HepG2 (cell line): ENCODE data around the gene DOHH. TPM values are rescaled to one million over a fixed set of nuclear protein-coding genes. Genes with fewer than 3 reads are reported as not detected.

Experiments
- ADNP ChIP-seq: sonication (generic); formaldehyde crosslinking; IDR thresholded peaks from 2 replicates; pipeline ENCODE4 v1.4.0; 2020; ENCODE audit warnings: missing genetic modification reagents
- BCL6 ChIP-seq: IDR thresholded peaks from 2 replicates; pipeline ENCODE4 v1.6.1; 2016; ENCODE audit warnings: missing genetic modification reagents, missing compliant biosample characterization
- DMTF1 ChIP-seq: sonication (generic); formaldehyde crosslinking; IDR thresholded peaks from 2 replicates; pipeline ENCODE4 v1.4.0; 2020; ENCODE audit warnings: mild to moderate bottlenecking, missing genetic modification reagents
- DPF2 ChIP-seq: sonication (generic); formaldehyde crosslinking; IDR thresholded peaks from 2 replicates; pipeline ENCODE4 v1.4.0; 2020; ENCODE audit warnings: mild to moderate bottlenecking, low read depth, missing genetic modification reagents, borderline replicate concordance
- GLI4 ChIP-seq: sonication (generic); formaldehyde crosslinking; IDR thresholded peaks from 2 replicates; pipeline ENCODE4 v1.5.1; 2020; ENCODE audit warnings: missing genetic modification reagents, mild to moderate bottlenecking, moderate library complexity, borderline replicate concordance
- GZF1 ChIP-seq: sonication (generic); formaldehyde crosslinking; IDR thresholded peaks from 2 replicates; pipeline ENCODE4 v1.5.1; 2020; ENCODE audit warnings: mild to moderate bottlenecking, missing genetic modification reagents
- KDM6A ChIP-seq: IDR thresholded peaks from 2 replicates; pipeline ENCODE4 v1.6.1; 2016; ENCODE audit warnings: low read depth
- LRRFIP1 ChIP-seq: sonication (generic); formaldehyde crosslinking; conservative IDR thresholded peaks from 2 replicates; pipeline ENCODE4 v1.4.0; 2020; ENCODE audit warnings: missing genetic modification reagents
- MEF2D ChIP-seq: sonication (generic); formaldehyde crosslinking; IDR thresholded peaks from 2 replicates; pipeline ENCODE4 v1.5.1; 2020; ENCODE audit warnings: mild to moderate bottlenecking, missing genetic modification reagents
- PATZ1 ChIP-seq: sonication (generic); formaldehyde crosslinking; IDR thresholded peaks from 2 replicates; pipeline ENCODE4 v1.4.0; 2020; ENCODE audit warnings: missing genetic modification reagents
- SNAPC4 ChIP-seq: sonication (generic); formaldehyde crosslinking; IDR thresholded peaks from 2 replicates; pipeline ENCODE4 v1.4.0; 2020; ENCODE audit warnings: mild to moderate bottlenecking, missing genetic modification reagents
- SP2 ChIP-seq: sonication (generic); formaldehyde crosslinking; IDR thresholded peaks from 2 replicates; pipeline ENCODE4 v1.5.1; 2020; ENCODE audit warnings: mild to moderate bottlenecking, missing genetic modification reagents
- YEATS2 ChIP-seq: sonication (generic); formaldehyde crosslinking; IDR thresholded peaks from 2 replicates; pipeline ENCODE4 v1.4.0; 2020; ENCODE audit warnings: missing genetic modification reagents, borderline replicate concordance
- ZFP90 ChIP-seq: sonication (generic); formaldehyde crosslinking; IDR thresholded peaks from 2 replicates; pipeline ENCODE4 v1.8.0; 2022; ENCODE audit warnings: missing genetic modification reagents, mild to moderate bottlenecking, inconsistent platforms, borderline replicate concordance
- ZNF367 ChIP-seq: sonication (generic); formaldehyde crosslinking; IDR thresholded peaks from 2 replicates; pipeline ENCODE4 v1.4.0; 2020; ENCODE audit warnings: missing genetic modification reagents, borderline replicate concordance
- ZNF792 ChIP-seq: IDR thresholded peaks from 2 replicates; pipeline ENCODE4 v1.6.1; 2016
- ZNF850 ChIP-seq: sonication (generic); formaldehyde crosslinking; conservative IDR thresholded peaks from 2 replicates; pipeline ENCODE4 v1.9.0; 2021; ENCODE audit warnings: mild to moderate bottlenecking, missing genetic modification reagents
- ZSCAN29 ChIP-seq: sonication (generic); formaldehyde crosslinking; conservative IDR thresholded peaks from 2 replicates; pipeline ENCODE4 v1.4.0; 2020; ENCODE audit warnings: mild to moderate bottlenecking, missing genetic modification reagents
- polyA plus RNA-seq, 8 experiments: library from polyadenylated mRNA; depleted of rRNA in 3 of 8; stranded (reverse) in 7 of 8; unstranded in 1 of 8; fragments of >200 nt; fragmentation: Illumina TruSeq in 4 of 8; extraction: Trizol in 4 of 8; gene quantifications; 2 replicates each; pipeline versions ENCODE4 v1.2.1 to v1.2.3, GENCODE V29; 2011 to 2016; ENCODE audit warnings: low read depth in 4 of 8, missing spikeins in 1 of 8, mixed read lengths in 1 of 8; ENCODE audit not compliant: insufficient read depth in 1 of 8
- total RNA-seq, 5 experiments: library from RNA; depleted of rRNA; stranded (reverse); fragments of >200 nt; fragmentation: Illumina TruSeq; extraction: Trizol; gene quantifications; 2 replicates each; pipeline ENCODE4 v1.2.3, GENCODE V29; 2016; ENCODE audit warnings: low read depth in 1 of 5

DOHH gene
- total and polyA plus RNA-seq, 2 of the 13 experiments (the other 11 are each of a cell fraction or from before 2014, with no cell fraction given): 3.5 to 13.7 TPM

- TF ChIP-seq ZSCAN29 (CRISPR knock-in tag) (no peak), ZNF792 (CRISPR knock-in tag) (0 out of 2 replicates have a peak, but pooled peaks have one; percentile 21), LRRFIP1 (CRISPR knock-in tag) (no peak), DMTF1 (CRISPR knock-in tag) (no peak), GZF1 (CRISPR knock-in tag) (0 out of 2 replicates have a peak, but pooled peaks have one; percentile 36), ZNF367 (CRISPR knock-in tag) (no peak), YEATS2 (CRISPR knock-in tag) (no peak), PATZ1 (CRISPR knock-in tag) (peak; percentile 80), ZFP90 (CRISPR knock-in tag) (no peak), ADNP (CRISPR knock-in tag) (no peak), KDM6A (CRISPR knock-in tag) (0 out of 2 replicates have a peak, but pooled peaks have one; percentile 18), SP2 (CRISPR knock-in tag) (peak; percentile 57), GLI4 (CRISPR knock-in tag) (no peak), BCL6 (CRISPR knock-in tag) (0 out of 2 replicates have a peak, but pooled peaks have one; percentile 18), SNAPC4 (CRISPR knock-in tag) (no peak), ZNF850 (CRISPR knock-in tag) (no peak), DPF2 (CRISPR knock-in tag) (no peak), MEF2D (peak; percentile 59; the same call in 1 of the 2 replicates)
These were observed 19.9 kb downstream of the DOHH start, which contains the start of gene SMIM24 (continued) for GRCh38 chr19:3480383-3481091.
